GM19240 (cell line): Measurements from ENCODE around the gene C2CD4C.
"Not testable (repeated sequence)": the region's sequence is repeated elsewhere in the genome, so short reads cannot be mapped to it uniquely, and the experiment has no call there.

Experiments used
- DNase-seq: peaks from one replicate; pipeline ENCODE4 v3.0.0; 2011; ENCODE audit warnings: low spot score; ENCODE audit not compliant: insufficient read length

C2CD4C gene

DNA sequence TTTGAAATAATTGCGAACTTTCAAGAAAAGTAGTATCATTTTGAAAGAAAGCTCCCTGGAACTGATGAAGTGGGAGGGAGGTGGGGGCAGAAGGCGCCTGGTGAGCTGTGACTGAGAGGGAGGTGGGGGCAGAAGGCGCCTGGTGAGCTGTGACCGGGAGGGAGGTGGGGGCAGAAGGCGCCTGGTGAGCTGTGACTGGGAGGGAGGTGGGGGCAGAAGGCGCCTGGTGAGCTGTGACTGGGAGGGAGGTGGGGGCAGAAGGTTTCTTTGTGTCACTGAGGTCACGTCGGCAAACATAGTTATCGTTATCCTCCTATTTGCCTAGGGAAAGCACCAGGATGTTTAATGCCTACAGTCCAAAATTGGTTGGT lies 24.2 kb downstream of the C2CD4C start:
- no peak for DNase-seq

DNA sequence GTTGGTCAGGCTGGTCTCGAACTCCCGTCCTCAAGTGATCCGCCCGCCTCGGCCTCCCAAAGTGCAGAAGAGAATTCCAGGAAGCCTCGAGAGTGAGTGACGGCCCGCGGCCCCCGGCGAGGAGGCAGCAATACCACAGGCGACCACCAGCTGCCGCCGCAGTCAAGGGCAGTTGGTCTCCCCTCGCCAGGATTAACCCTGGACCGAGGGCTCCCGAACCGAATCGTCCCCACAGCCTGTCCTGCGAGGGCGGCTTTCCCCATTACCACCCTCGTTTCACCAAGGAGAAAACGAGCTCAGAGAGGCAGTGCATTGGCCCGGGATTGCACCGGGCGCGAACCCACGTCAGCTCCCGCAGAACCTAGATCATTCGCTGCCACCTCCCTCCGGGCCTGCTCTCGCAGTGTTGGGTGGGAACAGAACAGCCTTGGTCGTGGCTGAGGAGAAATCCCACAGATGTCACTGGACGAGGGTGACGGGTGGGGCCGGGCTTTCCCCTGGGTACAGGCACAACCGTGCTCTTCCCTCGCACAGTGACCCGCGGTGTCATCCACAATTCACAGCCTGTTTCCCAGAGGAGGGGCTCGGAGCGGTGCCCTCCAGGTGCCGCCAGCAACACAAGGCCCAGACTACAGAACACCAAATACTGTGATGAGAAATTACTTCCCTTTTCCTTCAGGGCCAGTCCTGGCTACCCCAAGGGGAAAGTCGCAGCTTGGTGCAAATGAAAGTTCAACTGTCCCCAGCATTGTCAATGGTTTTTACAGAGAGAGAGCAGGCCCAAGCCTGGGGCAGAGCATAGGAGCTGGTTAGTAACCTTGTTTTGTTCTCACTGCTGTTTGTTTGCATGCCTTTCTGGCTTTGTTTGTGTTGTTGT lies 24.8 kb downstream of the C2CD4C start:
- DNase-seq: no peak

- no peak for DNase-seq
These were observed 25.9 kb downstream of the C2CD4C start for GRCh38 chr19:383040-383439.

GRCh38 chr19:382578-382977 lies 26.4 kb downstream of the C2CD4C start:
- not testable (repeated sequence) for DNase-seq

- not testable (repeated sequence) for DNase-seq
These were observed 27.0 kb downstream of the C2CD4C start for GRCh38 chr19:381901-382300.

DNA sequence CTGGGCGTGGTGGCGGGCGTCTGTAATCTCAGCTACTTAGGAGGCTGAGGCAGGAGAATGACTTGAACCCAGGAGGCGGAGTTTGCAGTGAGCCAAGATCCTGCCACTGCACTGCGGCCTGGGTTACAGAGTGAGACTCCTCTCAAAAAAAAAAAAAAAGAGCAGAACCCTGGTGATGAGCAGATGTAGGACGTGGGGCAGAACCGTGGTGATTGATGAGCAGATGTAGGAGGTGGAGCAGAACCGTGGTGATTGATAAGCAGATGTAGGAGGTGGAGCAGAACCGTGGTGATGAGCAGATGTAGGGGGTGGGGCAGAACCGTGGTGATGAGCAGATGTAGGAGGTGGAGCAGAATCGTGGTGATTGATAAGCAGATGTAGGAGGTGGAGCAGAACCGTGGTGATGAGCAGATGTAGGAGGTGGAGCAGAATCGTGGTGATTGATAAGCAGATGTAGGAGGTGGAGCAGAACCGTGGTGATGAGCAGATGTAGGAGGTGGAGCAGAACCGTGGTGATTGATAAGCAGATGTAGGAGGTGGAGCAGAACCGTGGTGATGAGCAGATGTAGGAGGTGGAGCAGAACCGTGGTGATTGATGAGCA lies 28.2 kb downstream of the C2CD4C start:
- DNase-seq: not testable (repeated sequence)

DNA sequence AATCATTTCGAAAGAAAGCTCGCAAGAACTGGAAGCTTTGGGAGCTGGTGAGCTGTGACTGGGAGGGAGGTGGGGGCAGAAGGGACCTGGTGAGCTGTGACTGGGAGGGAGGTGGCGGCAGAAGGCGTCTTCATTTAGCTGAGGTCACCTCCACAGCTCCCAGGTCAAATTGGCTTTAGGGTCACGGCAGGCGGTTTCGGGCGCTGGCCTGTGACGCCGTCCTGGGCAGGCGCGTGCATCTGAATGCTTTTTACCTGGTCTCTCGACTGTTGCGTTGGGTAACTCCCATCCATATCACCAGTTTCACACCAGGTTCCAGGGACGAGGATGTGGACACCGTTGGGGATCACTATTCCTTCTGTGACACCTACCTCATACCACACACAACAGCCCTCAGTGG lies 29.2 kb downstream of the C2CD4C start:
- no peak for DNase-seq

GRCh38 chr19:378706-379105 lies 30.2 kb downstream of the C2CD4C start:
- DNase-seq: no peak

DNA sequence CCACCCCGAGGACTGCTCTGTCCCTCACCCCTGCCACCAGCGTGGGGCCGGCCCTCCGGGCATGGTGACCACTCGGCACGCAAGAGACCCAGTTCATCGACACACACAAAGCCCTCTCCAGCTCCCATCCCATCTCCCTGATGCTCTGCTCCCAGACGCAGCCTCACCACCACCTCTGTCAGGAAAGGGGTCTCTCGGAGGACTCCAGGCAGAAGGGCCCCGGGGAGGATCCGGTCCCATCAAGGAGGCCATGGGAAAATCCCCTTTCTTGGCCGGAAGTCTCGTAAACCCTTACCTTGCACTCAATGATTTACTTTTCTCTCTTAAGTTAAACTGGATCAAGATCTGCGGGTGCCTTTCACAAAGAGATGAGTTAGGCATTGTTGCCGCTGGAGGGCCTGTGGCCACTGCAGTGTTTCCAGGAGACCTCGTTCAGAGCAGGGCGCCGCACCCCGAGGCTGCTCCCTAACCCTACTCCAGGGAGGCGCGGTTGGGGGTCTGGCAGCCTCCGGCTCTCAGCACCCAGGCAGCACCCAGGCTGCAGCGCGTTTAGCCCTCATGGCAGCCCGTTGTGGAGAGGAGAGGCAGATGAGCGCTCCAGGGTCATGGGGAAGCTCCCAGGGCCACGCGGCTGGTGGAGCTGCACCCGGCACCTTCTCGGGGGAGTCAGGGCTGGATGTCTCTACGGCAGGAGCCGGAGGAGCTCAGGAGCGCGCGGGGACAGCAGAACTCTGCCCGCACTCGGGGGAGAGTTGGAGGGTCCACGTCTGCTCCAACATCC lies 31.0 kb downstream of the C2CD4C start:
- no peak for DNase-seq

- no peak for DNase-seq
These were observed 32.9 kb downstream of the C2CD4C start for GRCh38 chr19:376111-376470.

DNA sequence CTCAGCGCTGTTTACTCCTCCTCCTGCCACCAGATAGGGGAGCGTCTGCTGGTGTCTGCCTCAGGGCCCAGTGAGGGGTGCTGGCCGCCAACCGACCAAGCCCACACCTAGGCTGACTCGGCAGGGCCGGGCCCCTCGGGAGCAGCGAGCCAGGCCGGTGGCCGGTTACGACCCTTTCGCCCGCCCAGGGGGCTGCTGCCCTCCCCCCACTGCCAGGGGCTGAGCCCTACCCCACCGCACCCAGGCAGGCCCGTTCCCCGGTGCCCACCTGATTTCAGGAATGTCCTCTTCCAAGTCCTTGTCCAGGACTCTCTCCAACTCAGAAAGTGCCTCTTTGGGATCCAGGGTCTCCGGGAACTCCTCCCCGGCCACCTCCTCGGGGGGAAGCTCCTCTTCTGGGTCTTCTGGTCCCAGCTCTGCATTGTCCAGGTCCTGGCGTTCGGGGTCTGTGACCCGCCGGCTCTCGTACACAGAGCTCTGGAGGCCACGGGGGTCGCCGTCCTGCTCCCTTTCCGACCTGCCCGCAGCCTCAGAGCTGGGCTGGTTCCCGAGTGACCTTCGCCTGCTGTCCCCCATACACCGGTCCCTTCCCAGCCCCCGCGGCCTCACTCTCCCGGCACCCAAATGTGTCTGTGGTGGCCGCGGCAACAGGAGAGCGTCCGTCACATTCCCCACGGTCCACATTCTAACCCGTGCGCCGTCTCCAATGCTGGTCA lies 33.4 kb downstream of the C2CD4C start:
- no peak for DNase-seq

- no peak for DNase-seq
These were observed 34.1 kb downstream of the C2CD4C start for GRCh38 chr19:374886-375235.

- no peak for DNase-seq
These were observed 34.6 kb downstream of the C2CD4C start for GRCh38 chr19:374183-374885.

DNA sequence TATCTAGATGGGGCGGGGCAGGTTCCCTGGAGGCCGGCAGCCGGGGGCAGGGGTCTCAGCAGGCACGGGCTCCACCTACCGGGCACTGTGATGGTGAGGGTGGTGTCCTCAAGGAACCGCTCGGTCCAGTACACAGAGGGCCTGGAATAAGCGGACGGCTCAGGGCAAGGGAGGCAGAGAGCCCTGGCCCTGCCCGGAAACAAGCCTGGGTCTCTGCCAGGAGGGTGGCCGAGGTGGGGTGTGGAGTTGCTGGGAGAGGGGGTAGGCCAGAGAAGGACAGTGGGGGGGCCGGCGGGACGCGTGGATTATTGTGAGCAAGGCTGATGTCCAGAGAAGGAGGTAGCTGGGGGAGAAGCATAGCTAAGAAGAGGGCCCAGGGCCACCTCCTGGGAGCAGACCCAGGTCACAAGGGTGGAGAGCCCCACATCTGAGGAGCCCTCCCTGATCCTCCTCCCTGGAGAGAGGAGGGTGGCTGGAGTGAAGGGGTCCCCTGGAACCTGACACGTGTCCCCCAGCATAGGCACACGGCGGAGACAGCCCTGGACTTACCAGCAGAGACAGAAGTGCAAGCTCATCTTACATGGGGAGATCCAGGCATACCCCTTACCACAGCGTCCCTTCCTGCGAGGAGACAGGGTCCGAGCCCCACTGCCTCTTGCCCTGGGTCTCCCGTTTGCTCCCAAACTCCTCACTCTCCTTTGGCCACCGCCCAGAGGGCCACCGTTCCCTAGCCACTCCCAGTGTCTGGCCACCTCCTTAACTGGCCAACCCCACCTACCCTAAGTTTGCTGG lies 35.4 kb downstream of the C2CD4C start:
- no peak for DNase-seq

DNA sequence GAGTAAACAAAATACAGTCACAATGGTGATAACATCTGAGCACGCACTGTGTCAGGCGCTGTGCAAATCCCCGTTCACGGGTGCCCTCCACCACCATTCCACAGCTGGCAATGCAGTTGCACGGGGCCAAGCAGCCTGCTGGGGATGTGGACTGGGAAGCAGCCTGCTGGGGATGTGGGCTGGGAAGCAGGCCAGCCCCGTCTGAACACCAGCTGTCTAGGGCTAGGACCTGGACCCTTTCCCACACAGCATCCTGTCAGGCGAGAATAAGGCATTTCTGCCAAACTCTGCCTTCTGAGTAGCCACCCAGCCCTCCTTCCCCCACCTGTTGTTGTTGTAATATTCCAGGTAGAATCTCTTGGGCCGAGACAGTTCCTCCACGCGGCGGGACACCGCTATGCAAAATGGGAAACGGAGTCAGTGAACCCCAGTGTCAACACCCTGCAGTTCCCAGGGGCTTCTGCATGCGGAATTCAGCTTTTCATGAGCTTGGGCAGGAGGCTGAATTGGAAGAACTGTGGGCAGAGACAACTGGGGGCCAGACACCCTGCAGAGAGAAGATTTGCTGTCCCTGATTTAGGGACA lies 36.5 kb downstream of the C2CD4C start:
- DNase-seq: no peak

- no peak for DNase-seq
These were observed 37.3 kb downstream of the C2CD4C start for GRCh38 chr19:371501-372168.

GRCh38 chr19:370641-371330 lies 38.2 kb downstream of the C2CD4C start:
- DNase-seq: no peak

GRCh38 chr19:369876-370275 lies 39.1 kb downstream of the C2CD4C start:
- DNase-seq: no peak

DNA sequence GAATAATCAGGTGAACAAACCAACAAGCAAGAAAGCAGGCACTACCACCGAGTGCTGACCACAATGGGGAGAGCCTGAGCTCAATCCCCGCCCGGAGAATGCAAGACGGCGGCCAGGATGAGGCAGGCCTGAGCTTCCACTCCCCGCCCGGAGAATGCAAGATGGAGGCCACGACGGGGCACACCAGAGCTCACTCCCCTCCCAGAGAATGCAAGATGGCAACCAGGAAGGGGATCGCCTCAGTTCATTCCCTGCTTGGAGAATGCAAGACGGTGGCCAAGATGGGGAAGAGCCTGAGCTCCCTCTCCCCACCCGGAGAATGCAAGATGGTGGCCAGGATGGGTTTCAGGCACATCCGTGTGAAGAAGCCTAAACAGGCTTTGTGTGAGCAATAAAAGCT lies 39.7 kb downstream of the C2CD4C start:
- no peak for DNase-seq
